Panc1 (cell line): ENCODE data around the gene RPSA. TPM values are rescaled to one million over a fixed set of nuclear protein-coding genes. Genes with fewer than 3 reads are reported as not detected.

Source experiments
- ATAC-seq: fragments of 200-7000 bp; cut with Tn5 transposase; 2 replicates; pipeline ENCODE4 v1.9.1; 2020; ENCODE audit warnings: mild to moderate bottlenecking, moderate library complexity
- BruUV-seq: library from RNA; stranded (reverse); fragments of 400-500 nt; replicated peaks from 2 replicates; lab custom pipeline; 2021; lab: Mats Ljungman, UMichigan
- CTCF ChIA-PET: fragments of 300-600 bp; sonication (Branson Sonifier 250); formaldehyde crosslinking; loops from one replicate; lab custom pipeline; 2022; ENCODE audit warnings: antibody characterized with exemption; lab: Charles Lee
- POLR2A ChIA-PET: fragments of 300-600 bp; sonication (Branson Sonifier 250); formaldehyde crosslinking; loops from one replicate; lab custom pipeline; 2022; ENCODE audit warnings: antibody characterized with exemption; lab: Charles Lee
- DNase-seq: peaks from one replicate; pipeline ENCODE4 v3.0.0-alpha.2; 2010; ENCODE audit warnings: low read depth, low spot score
- H3K27ac ChIP-seq: 2 replicates; pipeline ENCODE4 v1.5.1; 2011; ENCODE audit warnings: mild to moderate bottlenecking, low read length, inconsistent platforms
- H3K27me3 ChIP-seq: fragments of 200-500 bp; sonication (Bioruptor generic); 2 replicates; pipeline ENCODE4 v1.6.0; 2014; ENCODE audit warnings: low read length, inconsistent platforms; ENCODE audit not compliant: control insufficient read depth, insufficient read depth
- H3K36me3 ChIP-seq: fragments of 200-500 bp; sonication (Bioruptor generic); 2 replicates; pipeline ENCODE4 v1.5.1; 2014; ENCODE audit warnings: inconsistent platforms, mild to moderate bottlenecking, low read length, moderate library complexity; ENCODE audit not compliant: control insufficient read depth, insufficient read depth
- H3K4me1 ChIP-seq: 2 replicates; pipeline ENCODE4 v1.5.1; 2011; ENCODE audit warnings: inconsistent platforms, mild to moderate bottlenecking, low read length, moderate library complexity; ENCODE audit not compliant: control insufficient read depth, insufficient read depth
- H3K4me3 ChIP-seq, 2 experiments: 2 replicates each; pipeline ENCODE4 v1.5.1; 2011 to 2012; ENCODE audit warnings: low read depth in 2 of 2, low read length in 2 of 2, mild to moderate bottlenecking in 2 of 2, inconsistent platforms in 1 of 2, moderate library complexity in 1 of 2
- H3K9me3 ChIP-seq: fragments of 200-500 bp; sonication (Bioruptor generic); 2 replicates; pipeline ENCODE4 v1.5.1; 2014; ENCODE audit warnings: low read depth, mild to moderate bottlenecking, inconsistent platforms, low read length, moderate library complexity; ENCODE audit not compliant: control insufficient read depth, insufficient read depth
- POLR2AphosphoS5 ChIP-seq: IDR thresholded peaks from 2 replicates; pipeline ENCODE4 v1.6.1; 2012; ENCODE audit warnings: mild to moderate bottlenecking, low read depth, low read length, moderate library complexity
- SIN3A ChIP-seq: IDR thresholded peaks from 2 replicates; pipeline ENCODE4 v1.6.1; 2012; ENCODE audit warnings: low read depth, mild to moderate bottlenecking, low read length, moderate library complexity, borderline replicate concordance; ENCODE audit not compliant: insufficient read depth
- TCF7L2 ChIP-seq: IDR thresholded peaks from 2 replicates; pipeline ENCODE4 v1.6.1; 2011; ENCODE audit warnings: mild to moderate bottlenecking, low read depth, low read length, inconsistent platforms
- in situ Hi-C: cut with HindIII; loops from 2 replicates; pipeline ENCODE4 v1.10.0; 2016; ENCODE audit warnings: low sequenced_read_pairs, low pct_unique_long_range_greater_than_20kb
- intact Hi-C: fragments of 100-400 bp; cut with micrococcal nuclease; formaldehyde crosslinking; loops from one replicate; pipeline ENCODE4 v1.10.0; 2022; ENCODE audit not compliant: unreplicated experiment
- total RNA-seq: library from RNA; stranded (reverse); gene quantifications from one replicate; pipeline ENCODE4 v1.2.1, GENCODE V29; 2021; ENCODE audit not compliant: unreplicated experiment
- TF ChIP-seq, protein P1 (sequence below): fragments of 450-650 bp; IDR thresholded peaks from 2 replicates; pipeline ENCODE4 v1.5.1; 2017; ENCODE audit warnings: mild to moderate bottlenecking
- TF ChIP-seq, protein P2 (sequence below), 2 experiments: IDR thresholded peaks; 2 replicates each; pipeline ENCODE4 v1.6.1; 2011 to 2012; ENCODE audit warnings: low read depth in 2 of 2, control low read depth in 1 of 2, low read length in 1 of 2, mild to moderate bottlenecking in 1 of 2, moderate library complexity in 1 of 2; ENCODE audit not compliant: insufficient read depth in 1 of 2

Gene RPSA
- total RNA-seq, 1 experiment from 2014 or later, result 856 TPM

DNA sequence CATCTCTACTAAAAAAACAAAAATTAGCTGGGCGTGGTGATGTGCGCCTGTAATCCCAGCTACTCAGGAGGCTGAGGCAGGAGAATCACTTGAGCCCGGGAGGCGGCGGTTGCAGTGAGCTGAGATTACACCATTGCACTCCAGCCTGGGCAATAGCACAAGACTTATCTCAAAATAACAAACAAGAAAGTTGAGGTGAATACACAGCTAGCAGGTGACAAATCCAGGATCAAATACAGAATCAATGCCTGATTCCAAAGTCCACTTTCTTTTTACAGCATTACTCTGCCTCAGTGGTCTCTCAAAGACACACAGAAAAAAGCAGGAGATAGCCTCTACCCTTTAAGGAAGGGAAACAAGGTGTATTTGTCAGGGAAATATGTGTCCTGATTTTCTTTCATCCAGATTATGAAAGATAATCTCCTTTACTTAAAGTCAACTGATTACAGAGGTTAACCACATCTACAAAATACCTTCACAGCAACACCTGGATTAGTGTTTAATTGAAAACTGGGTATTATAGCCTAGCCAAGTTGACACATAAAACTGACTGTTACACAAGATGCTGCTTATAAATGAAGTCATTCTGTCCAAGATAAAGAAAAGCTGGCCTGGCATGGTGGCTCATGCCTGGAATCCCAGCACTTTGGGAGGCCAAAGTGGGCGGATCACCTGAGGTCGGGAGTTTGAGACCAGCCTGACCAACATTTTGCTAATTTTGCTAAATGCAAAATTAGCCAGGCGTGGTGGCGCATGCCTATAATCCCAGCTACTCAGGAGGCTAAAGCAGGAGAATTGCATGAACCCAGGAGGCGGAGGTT lies 27.4 kb upstream of the RPSA start:
- POLR2A ChIA-PET, result no interaction called here

DNA sequence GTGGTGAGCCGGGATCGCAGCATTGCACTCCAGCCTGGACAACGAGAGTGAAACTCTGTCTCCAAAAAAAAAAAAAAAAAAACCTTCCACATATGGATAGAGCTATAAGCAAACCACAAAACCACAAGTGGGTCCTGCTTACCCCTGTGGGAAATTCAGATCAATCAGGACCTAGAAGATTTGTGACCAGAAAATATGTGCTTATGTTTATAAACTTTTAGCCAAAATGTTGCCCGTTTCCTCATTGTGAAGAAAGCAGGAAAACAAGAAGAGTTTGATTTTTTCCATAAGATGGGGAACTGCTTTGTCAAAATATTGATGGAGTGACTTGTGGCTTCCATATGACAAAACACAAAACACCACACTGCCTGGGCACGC lies 26.8 kb upstream of the RPSA start:
- ATAC-seq, result no peak
- POLR2A ChIA-PET, result no interaction called here
- H3K4me3 ChIP-seq, result no peak overlapping the region
- H3K27ac ChIP-seq, result no peak overlapping the region
- no peaks in the 10 kb centered on the region for H3K27me3 ChIP-seq
- DNase-seq, result no peak
- intact Hi-C loops, result loop anchor here (10.0 kb wide), 2 partner anchors 85 to 185 kb away; partner anchors contain the start of gene XIRP1
- in situ Hi-C loops, result no loop called here
- no TSS peak for BruUV-seq
- H3K9me3 ChIP-seq, result no peaks in the 10 kb centered on the region
- CTCF ChIA-PET, result no interaction called here
- H3K36me3 ChIP-seq, result no peaks in the 10 kb centered on the region; the same call in 1 of the 2 replicates
- H3K4me1 ChIP-seq, result peaks cover 8% of the 10 kb centered on the region
- TF ChIP-seq POLR2AphosphoS5, result no peak
- TF ChIP-seq, protein P1, sequence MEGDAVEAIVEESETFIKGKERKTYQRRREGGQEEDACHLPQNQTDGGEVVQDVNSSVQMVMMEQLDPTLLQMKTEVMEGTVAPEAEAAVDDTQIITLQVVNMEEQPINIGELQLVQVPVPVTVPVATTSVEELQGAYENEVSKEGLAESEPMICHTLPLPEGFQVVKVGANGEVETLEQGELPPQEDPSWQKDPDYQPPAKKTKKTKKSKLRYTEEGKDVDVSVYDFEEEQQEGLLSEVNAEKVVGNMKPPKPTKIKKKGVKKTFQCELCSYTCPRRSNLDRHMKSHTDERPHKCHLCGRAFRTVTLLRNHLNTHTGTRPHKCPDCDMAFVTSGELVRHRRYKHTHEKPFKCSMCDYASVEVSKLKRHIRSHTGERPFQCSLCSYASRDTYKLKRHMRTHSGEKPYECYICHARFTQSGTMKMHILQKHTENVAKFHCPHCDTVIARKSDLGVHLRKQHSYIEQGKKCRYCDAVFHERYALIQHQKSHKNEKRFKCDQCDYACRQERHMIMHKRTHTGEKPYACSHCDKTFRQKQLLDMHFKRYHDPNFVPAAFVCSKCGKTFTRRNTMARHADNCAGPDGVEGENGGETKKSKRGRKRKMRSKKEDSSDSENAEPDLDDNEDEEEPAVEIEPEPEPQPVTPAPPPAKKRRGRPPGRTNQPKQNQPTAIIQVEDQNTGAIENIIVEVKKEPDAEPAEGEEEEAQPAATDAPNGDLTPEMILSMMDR, result no peak

More for the DNA sequence above, 27.4 kb upstream of the RPSA start:
- Histone ChIP-seq H3K4me3 (no peak overlapping the region), H3K4me1 (peaks cover 6% of the 10 kb centered on the region; the same call in 1 of the 2 replicates), H3K27ac (no peak overlapping the region), H3K36me3 (no peaks in the 10 kb centered on the region; the same call in 1 of the 2 replicates), H3K27me3 (no peaks in the 10 kb centered on the region), H3K9me3 (no peaks in the 10 kb centered on the region)
- no peak for TF ChIP-seq POLR2AphosphoS5
- TF ChIP-seq, protein P1, result no peak
- no peak for TF ChIP-seq TCF7L2
- TF ChIP-seq, protein P2, sequence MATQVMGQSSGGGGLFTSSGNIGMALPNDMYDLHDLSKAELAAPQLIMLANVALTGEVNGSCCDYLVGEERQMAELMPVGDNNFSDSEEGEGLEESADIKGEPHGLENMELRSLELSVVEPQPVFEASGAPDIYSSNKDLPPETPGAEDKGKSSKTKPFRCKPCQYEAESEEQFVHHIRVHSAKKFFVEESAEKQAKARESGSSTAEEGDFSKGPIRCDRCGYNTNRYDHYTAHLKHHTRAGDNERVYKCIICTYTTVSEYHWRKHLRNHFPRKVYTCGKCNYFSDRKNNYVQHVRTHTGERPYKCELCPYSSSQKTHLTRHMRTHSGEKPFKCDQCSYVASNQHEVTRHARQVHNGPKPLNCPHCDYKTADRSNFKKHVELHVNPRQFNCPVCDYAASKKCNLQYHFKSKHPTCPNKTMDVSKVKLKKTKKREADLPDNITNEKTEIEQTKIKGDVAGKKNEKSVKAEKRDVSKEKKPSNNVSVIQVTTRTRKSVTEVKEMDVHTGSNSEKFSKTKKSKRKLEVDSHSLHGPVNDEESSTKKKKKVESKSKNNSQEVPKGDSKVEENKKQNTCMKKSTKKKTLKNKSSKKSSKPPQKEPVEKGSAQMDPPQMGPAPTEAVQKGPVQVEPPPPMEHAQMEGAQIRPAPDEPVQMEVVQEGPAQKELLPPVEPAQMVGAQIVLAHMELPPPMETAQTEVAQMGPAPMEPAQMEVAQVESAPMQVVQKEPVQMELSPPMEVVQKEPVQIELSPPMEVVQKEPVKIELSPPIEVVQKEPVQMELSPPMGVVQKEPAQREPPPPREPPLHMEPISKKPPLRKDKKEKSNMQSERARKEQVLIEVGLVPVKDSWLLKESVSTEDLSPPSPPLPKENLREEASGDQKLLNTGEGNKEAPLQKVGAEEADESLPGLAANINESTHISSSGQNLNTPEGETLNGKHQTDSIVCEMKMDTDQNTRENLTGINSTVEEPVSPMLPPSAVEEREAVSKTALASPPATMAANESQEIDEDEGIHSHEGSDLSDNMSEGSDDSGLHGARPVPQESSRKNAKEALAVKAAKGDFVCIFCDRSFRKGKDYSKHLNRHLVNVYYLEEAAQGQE (IDR thresholded peaks at IDR 0.05; ENCODE audit: insufficient read depth in 1 of 2, low read depth in 2 of 2, low read length in 1 of 2), result no peak
- no peak for TF ChIP-seq SIN3A
- CTCF ChIA-PET, result no interaction called here
- DNase-seq (no peak), ATAC-seq (no peak)
- BruUV-seq, result no TSS peak
- intact Hi-C loops (loop anchor here (10.0 kb wide), 2 partner anchors 84 to 184 kb away; partner anchors contain the start of gene XIRP1), in situ Hi-C loops (no loop called here)
